GM12892 (cell line): ENCODE results near the gene FBLL1.

Source experiments
- DNase-seq: peaks from one replicate; pipeline ENCODE4 v3.0.0; 2011; ENCODE audit not compliant: insufficient read length
- FAIRE-seq: peaks from 2 replicates; lab custom pipeline; 2011; peaks lifted over from hg19 to GRCh38; lab: Jason Lieb, UNC
- POLR2A ChIP-seq: IDR thresholded peaks from 2 replicates; pipeline ENCODE4 v1.6.1; 2011; ENCODE audit warnings: low read depth, low read length, control low read depth
- POLR2AphosphoS5 ChIP-seq: IDR thresholded peaks from 2 replicates; pipeline ENCODE4 v1.6.1; 2011; ENCODE audit warnings: low read depth, low read length, control low read depth
- TAF1 ChIP-seq: IDR thresholded peaks from 2 replicates; pipeline ENCODE4 v1.6.1; 2011; ENCODE audit warnings: low read depth, mild to moderate bottlenecking, control low read depth, low read length, borderline replicate concordance

Gene FBLL1

GRCh38 chr5:168580227-168580508 lies 51.1 kb downstream of the FBLL1 start:
- no peak for FAIRE-seq
- TF ChIP-seq TAF1 (no peak), POLR2A (no peak), POLR2AphosphoS5 (no peak)
- no peak for DNase-seq
